ENCODE data around the gene PRMT5. TPM values are rescaled to one million over a fixed set of nuclear protein-coding genes. Genes with fewer than 3 reads are reported as not detected.

The PRMT5 gene
- total and polyA plus RNA-seq, 9 donors, result 41.8 to 85.2 (median 69.1) TPM

- no peak overlapping the region for H3K27ac ChIP-seq (ENCODE audit: low read length)
- H3K9me3 ChIP-seq (replicated peaks; ENCODE audit: control insufficient read depth, low read depth, low read length), result no peaks in the 10 kb centered on the region
- no CpG with 5 or more reads among the region's 4 CpGs for WGBS (ENCODE audit: insufficient coverage)
- H3K4me3 ChIP-seq (ENCODE audit: low read length), result no peak overlapping the region
- no peaks in the 10 kb centered on the region for H3K4me1 ChIP-seq (ENCODE audit: control insufficient read depth, insufficient read depth, low read length)
- no peaks in the 10 kb centered on the region for H3K27me3 ChIP-seq (ENCODE audit: control insufficient read depth, insufficient read depth, low read length)
- H3K36me3 ChIP-seq (ENCODE audit: control insufficient read depth, insufficient read depth, low read length), result peaks cover 27% of the 10 kb centered on the region
- DNase-seq, result no peak
Observed at GRCh38 chr14:22939684-22940083, 10.5 kb upstream of the PRMT5 start.

GRCh38 chr14:22935156-22935555 lies 6.0 kb upstream of the PRMT5 start:
- no CpG with 5 or more reads among the region's 1 CpG for WGBS (ENCODE audit: insufficient coverage)
- DNase-seq, result no peak
- peaks cover under 1% of the 10 kb centered on the region for H3K4me1 ChIP-seq (ENCODE audit: control insufficient read depth, insufficient read depth, low read length)

GRCh38 chr14:22932146-22932545 lies 3.0 kb upstream of the PRMT5 start:
- DNase-seq, result no peak
- no peaks in the 10 kb centered on the region for H3K27me3 ChIP-seq (ENCODE audit: control insufficient read depth, insufficient read depth, low read length)
- peaks cover 11% of the 10 kb centered on the region for H3K4me1 ChIP-seq (ENCODE audit: control insufficient read depth, insufficient read depth, low read length)
- no CpG with 5 or more reads among the region's 3 CpGs for WGBS (ENCODE audit: insufficient coverage)
- no peak overlapping the region for H3K4me3 ChIP-seq (ENCODE audit: low read length)
- no peaks in the 10 kb centered on the region for H3K9me3 ChIP-seq (replicated peaks; ENCODE audit: control insufficient read depth, low read depth, low read length)
- peaks cover 3% of the 10 kb centered on the region for H3K36me3 ChIP-seq (ENCODE audit: control insufficient read depth, insufficient read depth, low read length)
- H3K27ac ChIP-seq (ENCODE audit: low read length), result no peak overlapping the region

More at GRCh38 chr14:22935156-22935555, 6.0 kb upstream of the PRMT5 start:
- Histone ChIP-seq H3K4me3 (ENCODE audit: low read length) (no peak overlapping the region), H3K27me3 (ENCODE audit: control insufficient read depth, insufficient read depth, low read length) (no peaks in the 10 kb centered on the region), H3K9me3 (replicated peaks; ENCODE audit: control insufficient read depth, low read depth, low read length) (no peaks in the 10 kb centered on the region), H3K27ac (ENCODE audit: low read length) (no peak overlapping the region), H3K36me3 (ENCODE audit: control insufficient read depth, insufficient read depth, low read length) (peaks cover 8% of the 10 kb centered on the region)

- H3K4me3 ChIP-seq (ENCODE audit: low read length), result peak overlapping the region; percentile 96
- H3K27me3 ChIP-seq (ENCODE audit: control insufficient read depth, insufficient read depth, low read length), result no peaks in the 10 kb centered on the region
- H3K9me3 ChIP-seq (replicated peaks; ENCODE audit: control insufficient read depth, low read depth, low read length), result no peaks in the 10 kb centered on the region
- no peak for DNase-seq
- peaks cover 22% of the 10 kb centered on the region for H3K36me3 ChIP-seq (ENCODE audit: control insufficient read depth, insufficient read depth, low read length)
- peak overlapping the region; percentile 95 for H3K27ac ChIP-seq (ENCODE audit: low read length)
- peaks cover 13% of the 10 kb centered on the region for H3K4me1 ChIP-seq (ENCODE audit: control insufficient read depth, insufficient read depth, low read length)
- 0% methylated on average over 1 of the region's 2 CpGs for WGBS (ENCODE audit: insufficient coverage)
Observed at GRCh38 chr14:22929961-22930364, 787 bp upstream of the PRMT5 start.

- Histone ChIP-seq H3K4me1 (ENCODE audit: control insufficient read depth, insufficient read depth, low read length) (peaks cover 13% of the 10 kb centered on the region), H3K36me3 (ENCODE audit: control insufficient read depth, insufficient read depth, low read length) (peaks cover 37% of the 10 kb centered on the region), H3K4me3 (ENCODE audit: low read length) (peak overlapping the region; percentile 96), H3K27ac (ENCODE audit: low read length) (peak overlapping the region; percentile 95), H3K9me3 (replicated peaks; ENCODE audit: control insufficient read depth, low read depth, low read length) (no peaks in the 10 kb centered on the region), H3K27me3 (ENCODE audit: control insufficient read depth, insufficient read depth, low read length) (no peaks in the 10 kb centered on the region)
- WGBS (ENCODE audit: insufficient coverage), result 5% methylated on average over 11 of the region's 12 CpGs
- DNase-seq, result no peak
Observed at GRCh38 chr14:22928237-22929103, 706 bp downstream of the PRMT5 start.

GRCh38 chr14:22926316-22926715 lies 2.9 kb downstream of the PRMT5 start:
- no peaks in the 10 kb centered on the region for H3K9me3 ChIP-seq (replicated peaks; ENCODE audit: control insufficient read depth, low read depth, low read length)
- no peak overlapping the region for H3K27ac ChIP-seq (ENCODE audit: low read length)
- no peaks in the 10 kb centered on the region for H3K27me3 ChIP-seq (ENCODE audit: control insufficient read depth, insufficient read depth, low read length)
- H3K4me1 ChIP-seq (ENCODE audit: control insufficient read depth, insufficient read depth, low read length), result peaks cover 13% of the 10 kb centered on the region
- DNase-seq, result no peak
- no CpG with 5 or more reads among the region's 4 CpGs for WGBS (ENCODE audit: insufficient coverage)
- peaks cover 55% of the 10 kb centered on the region for H3K36me3 ChIP-seq (ENCODE audit: control insufficient read depth, insufficient read depth, low read length)
- no peak overlapping the region for H3K4me3 ChIP-seq (ENCODE audit: low read length)

GRCh38 chr14:22925513-22925912 lies 3.7 kb downstream of the PRMT5 start:
- Histone ChIP-seq H3K4me1 (ENCODE audit: control insufficient read depth, insufficient read depth, low read length) (peaks cover 13% of the 10 kb centered on the region), H3K9me3 (replicated peaks; ENCODE audit: control insufficient read depth, low read depth, low read length) (no peaks in the 10 kb centered on the region), H3K36me3 (ENCODE audit: control insufficient read depth, insufficient read depth, low read length) (peaks cover 63% of the 10 kb centered on the region), H3K27ac (ENCODE audit: low read length) (no peak overlapping the region), H3K4me3 (ENCODE audit: low read length) (no peak overlapping the region), H3K27me3 (ENCODE audit: control insufficient read depth, insufficient read depth, low read length) (no peaks in the 10 kb centered on the region)
- DNase-seq, result no peak
- WGBS (ENCODE audit: insufficient coverage), result 100% methylated on average over 5 of the region's 8 CpGs

- DNase-seq, result no peak
- H3K27ac ChIP-seq (ENCODE audit: low read length), result no peak overlapping the region
- H3K4me1 ChIP-seq (ENCODE audit: control insufficient read depth, insufficient read depth, low read length), result peaks cover 16% of the 10 kb centered on the region
- no peaks in the 10 kb centered on the region for H3K27me3 ChIP-seq (ENCODE audit: control insufficient read depth, insufficient read depth, low read length)
- 100% methylated on average over 1 of the region's 5 CpGs for WGBS (ENCODE audit: insufficient coverage)
- no peaks in the 10 kb centered on the region for H3K9me3 ChIP-seq (replicated peaks; ENCODE audit: control insufficient read depth, low read depth, low read length)
- peaks cover 68% of the 10 kb centered on the region for H3K36me3 ChIP-seq (ENCODE audit: control insufficient read depth, insufficient read depth, low read length)
- no peak overlapping the region for H3K4me3 ChIP-seq (ENCODE audit: low read length)
Observed at GRCh38 chr14:22923746-22924145, 5.4 kb downstream of the PRMT5 start.

- Histone ChIP-seq H3K27me3 (ENCODE audit: control insufficient read depth, insufficient read depth, low read length) (no peaks in the 10 kb centered on the region), H3K27ac (ENCODE audit: low read length) (no peak overlapping the region), H3K36me3 (ENCODE audit: control insufficient read depth, insufficient read depth, low read length) (peaks cover 69% of the 10 kb centered on the region), H3K4me3 (ENCODE audit: low read length) (no peak overlapping the region), H3K4me1 (ENCODE audit: control insufficient read depth, insufficient read depth, low read length) (peaks cover 14% of the 10 kb centered on the region), H3K9me3 (replicated peaks; ENCODE audit: control insufficient read depth, low read depth, low read length) (no peaks in the 10 kb centered on the region)
- WGBS (ENCODE audit: insufficient coverage), result 87% methylated on average over 2 of the region's 2 CpGs
- no peak for DNase-seq
Observed at GRCh38 chr14:22922294-22922693, 6.9 kb downstream of the PRMT5 start.

- H3K27ac ChIP-seq (ENCODE audit: low read length), result no peak overlapping the region
- H3K4me3 ChIP-seq (ENCODE audit: low read length), result no peak overlapping the region
- WGBS (ENCODE audit: insufficient coverage), result no CpG with 5 or more reads among the region's 6 CpGs
- H3K27me3 ChIP-seq (ENCODE audit: control insufficient read depth, insufficient read depth, low read length), result no peaks in the 10 kb centered on the region
- H3K4me1 ChIP-seq (ENCODE audit: control insufficient read depth, insufficient read depth, low read length), result peaks cover 12% of the 10 kb centered on the region
- H3K36me3 ChIP-seq (ENCODE audit: control insufficient read depth, insufficient read depth, low read length), result peaks cover 61% of the 10 kb centered on the region
- no peak for DNase-seq
- H3K9me3 ChIP-seq (replicated peaks; ENCODE audit: control insufficient read depth, low read depth, low read length), result no peaks in the 10 kb centered on the region
Observed at GRCh38 chr14:22920697-22921096, 8.5 kb downstream of the PRMT5 start.

Data from muscle of leg (tissue), 11 donors.